AG04450 (cell line): Measurements from ENCODE around the gene ROCK2. TPM values are rescaled to one million over a fixed set of nuclear protein-coding genes. Genes with fewer than 3 reads are reported as not detected.

ENCODE experiments used
- CTCF ChIA-PET: fragments of 300-600, 350-600 bp; formaldehyde crosslinking; extraction: SDS; loops from one replicate; lab custom pipeline; 2022; ENCODE audit warnings: antibody characterized with exemption, inconsistent platforms; lab: Charles Lee
- POLR2A ChIA-PET: fragments of 350-600 bp; formaldehyde crosslinking; extraction: SDS; loops from one replicate; lab custom pipeline; 2021; ENCODE audit warnings: antibody characterized with exemption, inconsistent platforms; lab: Yijun Ruan, JAX
- DNase-seq: peaks from one replicate; pipeline ENCODE4 v3.0.0-alpha.2; 2011; ENCODE audit warnings: low read depth, low spot score
- H3K27ac ChIP-seq: one replicate; pipeline ENCODE4 v1.5.1; 2012; ENCODE audit warnings: low read depth, low read length, control low read depth
- H3K27me3 ChIP-seq: one replicate; pipeline ENCODE4 v1.6.0; 2012; ENCODE audit warnings: low read length; ENCODE audit not compliant: control insufficient read depth, insufficient read depth
- H3K4me3 ChIP-seq: 2 replicates; pipeline ENCODE4 v1.5.1; 2011; ENCODE audit warnings: mild to moderate bottlenecking, low read depth, low read length, control low read depth
- H3K9me3 ChIP-seq: 2 replicates; pipeline ENCODE4 v1.5.1; 2012; ENCODE audit warnings: low read length; ENCODE audit not compliant: control insufficient read depth, insufficient read depth
- CTCF ChIP-seq: IDR thresholded peaks from 2 replicates; pipeline ENCODE4 v1.5.1; 2011; ENCODE audit warnings: low read depth, low read length, control low read depth, inconsistent platforms
- polyA plus RNA-seq: library from polyadenylated mRNA; depleted of rRNA; stranded (reverse); fragments of >200 nt; gene quantifications from 2 replicates; pipeline ENCODE4 v1.2.3, GENCODE V29; 2011

The ROCK2 gene
- polyA plus RNA-seq, 1 experiment: 28.2 TPM

GRCh38 chr2:11187731-11188130 is 156.7 kb downstream of the ROCK2 start:
- H3K9me3 ChIP-seq: no peaks in the 10 kb centered on the region
- ChIA-PET CTCF (interaction anchor here (0.6 to 0.9 kb wide), 2 partner anchors 17 to 37 kb away, joined by 3 to 4 read pairs; no protein-coding TSS in a partner anchor), POLR2A (no interaction called here)
- TF ChIP-seq CTCF: no peak
- H3K27ac ChIP-seq: no peak overlapping the region
- H3K27me3 ChIP-seq: no peaks in the 10 kb centered on the region
- no peak overlapping the region for H3K4me3 ChIP-seq
- DNase-seq: no peak

- no peak overlapping the region for H3K27ac ChIP-seq
- TF ChIP-seq CTCF: no peak
- H3K9me3 ChIP-seq: no peaks in the 10 kb centered on the region
- ChIA-PET CTCF (interaction anchor here (0.9 kb wide), 1 partner anchor 17 kb away, joined by 3 read pairs; no protein-coding TSS in a partner anchor), POLR2A (no interaction called here)
- H3K27me3 ChIP-seq: no peaks in the 10 kb centered on the region
- peak; percentile 27 for DNase-seq
- no peak overlapping the region for H3K4me3 ChIP-seq
Observed at GRCh38 chr2:11187083-11187619, 157.3 kb downstream of the ROCK2 start.

GRCh38 chr2:11186145-11186544 is 158.3 kb downstream of the ROCK2 start:
- Histone ChIP-seq H3K27me3 (no peaks in the 10 kb centered on the region), H3K4me3 (no peak overlapping the region), H3K27ac (no peak overlapping the region), H3K9me3 (no peaks in the 10 kb centered on the region)
- no peak for TF ChIP-seq CTCF
- POLR2A ChIA-PET: no interaction called here
- no peak for DNase-seq
- CTCF ChIA-PET: no interaction called here

- TF ChIP-seq CTCF: no peak
Observed at GRCh38 chr2:11182951-11183350, 161.5 kb downstream of the ROCK2 start.

GRCh38 chr2:11180653-11181052 is 163.8 kb downstream of the ROCK2 start:
- no peak for TF ChIP-seq CTCF
- H3K27ac ChIP-seq: no peak overlapping the region
- POLR2A ChIA-PET: no interaction called here
- H3K9me3 ChIP-seq: no peaks in the 10 kb centered on the region
- CTCF ChIA-PET: no interaction called here
- DNase-seq: no peak
- no peak overlapping the region for H3K4me3 ChIP-seq
- no peaks in the 10 kb centered on the region for H3K27me3 ChIP-seq

More at GRCh38 chr2:11182951-11183350, 161.5 kb downstream of the ROCK2 start:
- H3K4me3 ChIP-seq: no peak overlapping the region
- no peaks in the 10 kb centered on the region for H3K9me3 ChIP-seq
- H3K27ac ChIP-seq: no peak overlapping the region
- no peak for DNase-seq
- CTCF ChIA-PET: interaction anchor here (1.0 to 2.6 kb wide), 2 partner anchors 23 to 50 kb away, joined by 3 to 17 read pairs; a partner anchor contains a TSS
- POLR2A ChIA-PET: no interaction called here
- H3K27me3 ChIP-seq: no peaks in the 10 kb centered on the region
